Upper lobe of left lung (tissue), 6 donors: Measurements from ENCODE around the gene ACTL10. TPM values are rescaled to one million over a fixed set of nuclear protein-coding genes. Genes with fewer than 3 reads are reported as not detected.
A peak's percentile ranks its signal among the peaks of the same experiment; 100 is the strongest.

ENCODE experiments used
- ATAC-seq, 2 donors: fragments of 200-7000 bp; cut with Tn5 transposase; one replicate each; pipeline ENCODE4 v1.9.1; 2022; ENCODE audit warnings: mild to moderate bottlenecking in 2 of 2, moderate library complexity in 2 of 2; ENCODE audit not compliant: low FRiP score in 2 of 2
- DNase-seq, 2 donors: peaks; one replicate each; pipeline ENCODE4 v3.0.0-alpha.2; 2019 to 2020
- H3K27ac ChIP-seq, 4 donors: fragments of 200-600 bp; sonication (generic); one replicate each; pipeline ENCODE4 v1.5.1; 2016 to 2019
- H3K27me3 ChIP-seq, 4 donors: fragments of 200-600 bp; sonication (generic); one replicate each; pipeline ENCODE4 v1.5.1; 2017 to 2019
- H3K36me3 ChIP-seq, 4 donors: fragments of 200-600 bp; sonication (generic); one replicate each; pipeline ENCODE4 v1.5.1; 2016 to 2019
- H3K4me1 ChIP-seq, 4 donors: fragments of 200-600 bp; sonication (generic); one replicate each; pipeline ENCODE4 v1.5.1; 2018 to 2019
- H3K4me3 ChIP-seq, 4 donors: fragments of 200-600 bp; sonication (generic); one replicate each; pipeline ENCODE4 v1.5.1; 2017 to 2019; ENCODE audit warnings: mild to moderate bottlenecking in 2 of 4, moderate library complexity in 1 of 4
- H3K9me3 ChIP-seq, 4 donors: fragments of 200-600 bp; sonication (generic); one replicate each; pipeline ENCODE4 v1.5.1; 2018 to 2019
- EP300 ChIP-seq, 4 donors: sonication (generic); formaldehyde crosslinking; IDR thresholded peaks; one replicate each; pipeline ENCODE4 v1.5.1; 2017; ENCODE audit warnings: antibody characterized with exemption in 4 of 4, control low read depth in 2 of 4
- POLR2A ChIP-seq, 4 donors: fragments of 450-650 bp; IDR thresholded peaks; one replicate each; pipeline ENCODE4 v1.5.1; 2016 to 2017; ENCODE audit warnings: antibody characterized with exemption in 4 of 4, mild to moderate bottlenecking in 2 of 4
- POLR2AphosphoS5 ChIP-seq, 2 donors: sonication (generic); formaldehyde crosslinking; IDR thresholded peaks; one replicate each; pipeline ENCODE4 v1.5.1; 2017; ENCODE audit warnings: antibody characterized with exemption in 2 of 2
- WGBS, 2 donors: methylation state at CpG; one replicate each; pipeline ENCODE4 v1.1.5; 2017 to 2018; 5-methylcytosine and 5-hydroxymethylcytosine counted together
- total RNA-seq, 6 donors: library from RNA; depleted of rRNA in 4 of 6; stranded (reverse); fragments of >200 nt in 4 of 6; gene quantifications; one replicate each; pipeline versions ENCODE4 v1.1.0 to v1.2.1, GENCODE V29; 2016 to 2021
- TF ChIP-seq, protein P1 (sequence below), 6 experiments: fragments of 450-650 bp in 4 of 6; fragments of 200-600 bp in 2 of 6; sonication (generic) in 2 of 6; IDR thresholded peaks; one replicate each; pipeline ENCODE4 v1.5.1; 2016 to 2019; ENCODE audit warnings: antibody characterized with exemption in 6 of 6
- donor health status: DM: no; HTN: no; CAD: no; lungs with moderate emphysema.
- donor health status: DM: no; HTN: yes; CAD: no; lungs with severe emphysema.

ACTL10 gene
- total RNA-seq, 6 donors from 2014 or later = 1.7 to 3.8 (median 2.1) TPM; not detected in 1

DNA sequence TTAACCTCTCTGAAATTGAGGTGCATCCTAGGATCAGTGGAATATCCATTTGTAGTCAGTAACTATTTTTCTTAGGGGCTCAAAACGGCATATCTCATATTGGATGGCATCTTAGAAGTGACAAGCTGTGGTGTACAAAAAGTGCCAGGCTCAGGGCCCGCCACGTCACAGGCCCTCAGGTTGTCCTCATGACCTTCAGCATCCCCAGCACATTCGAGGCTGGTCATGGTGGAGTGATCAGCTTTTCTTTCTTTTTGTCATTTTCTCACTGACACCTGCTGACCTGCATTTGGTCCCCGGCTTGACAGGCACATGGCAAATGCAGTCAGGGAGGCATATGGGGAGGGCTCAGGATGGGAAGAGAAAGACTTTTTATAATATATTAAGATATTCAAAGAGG lies 26.5 kb downstream of the ACTL10 start:
- 82 to 83% methylated on average over 5 of the region's 5 CpGs for WGBS, 2 donors

GRCh38 chr20:33693741-33694638 lies 27.2 kb downstream of the ACTL10 start:
- peak; percentile 46 to 64 for DNase-seq
- Histone ChIP-seq H3K36me3 (no peaks in the 10 kb centered on the region), H3K4me3 (no peak overlapping the region), H3K27me3 (no peaks in the 10 kb centered on the region), H3K9me3 (no peaks in the 10 kb centered on the region), H3K4me1 (peaks cover 3 to 19% (median 12%) of the 10 kb centered on the region in 4 donors), H3K27ac (peak overlapping the region; percentile 23 to 76 (median 58))
- peak; percentile 78 to 83 for ATAC-seq
- 72 to 76% methylated on average over 16 to 17 of the region's 17 CpGs for WGBS, 2 donors
- TF ChIP-seq EP300 (IDR thresholded peaks at IDR 0.05) (no peak), POLR2AphosphoS5 (IDR thresholded peaks at IDR 0.05) (no peak), POLR2A (IDR thresholded peaks at IDR 0.05) (no peak)
- TF ChIP-seq, protein P1, sequence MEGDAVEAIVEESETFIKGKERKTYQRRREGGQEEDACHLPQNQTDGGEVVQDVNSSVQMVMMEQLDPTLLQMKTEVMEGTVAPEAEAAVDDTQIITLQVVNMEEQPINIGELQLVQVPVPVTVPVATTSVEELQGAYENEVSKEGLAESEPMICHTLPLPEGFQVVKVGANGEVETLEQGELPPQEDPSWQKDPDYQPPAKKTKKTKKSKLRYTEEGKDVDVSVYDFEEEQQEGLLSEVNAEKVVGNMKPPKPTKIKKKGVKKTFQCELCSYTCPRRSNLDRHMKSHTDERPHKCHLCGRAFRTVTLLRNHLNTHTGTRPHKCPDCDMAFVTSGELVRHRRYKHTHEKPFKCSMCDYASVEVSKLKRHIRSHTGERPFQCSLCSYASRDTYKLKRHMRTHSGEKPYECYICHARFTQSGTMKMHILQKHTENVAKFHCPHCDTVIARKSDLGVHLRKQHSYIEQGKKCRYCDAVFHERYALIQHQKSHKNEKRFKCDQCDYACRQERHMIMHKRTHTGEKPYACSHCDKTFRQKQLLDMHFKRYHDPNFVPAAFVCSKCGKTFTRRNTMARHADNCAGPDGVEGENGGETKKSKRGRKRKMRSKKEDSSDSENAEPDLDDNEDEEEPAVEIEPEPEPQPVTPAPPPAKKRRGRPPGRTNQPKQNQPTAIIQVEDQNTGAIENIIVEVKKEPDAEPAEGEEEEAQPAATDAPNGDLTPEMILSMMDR (IDR thresholded peaks at IDR 0.05) = no peak

More for the DNA sequence above, 26.5 kb downstream of the ACTL10 start:
- no peak for DNase-seq
- Histone ChIP-seq H3K4me3 (no peak overlapping the region), H3K9me3 (no peaks in the 10 kb centered on the region), H3K27me3 (no peaks in the 10 kb centered on the region), H3K27ac (peak overlapping the region in 1 of 4 donors; percentile 23), H3K36me3 (no peaks in the 10 kb centered on the region), H3K4me1 (peaks cover 3 to 23% (median 12%) of the 10 kb centered on the region in 4 donors)
- TF ChIP-seq, protein P1 (IDR thresholded peaks at IDR 0.05) = no peak
- TF ChIP-seq EP300 (IDR thresholded peaks at IDR 0.05) (no peak), POLR2AphosphoS5 (IDR thresholded peaks at IDR 0.05) (no peak), POLR2A (IDR thresholded peaks at IDR 0.05) (no peak)
- ATAC-seq = no peak

DNA sequence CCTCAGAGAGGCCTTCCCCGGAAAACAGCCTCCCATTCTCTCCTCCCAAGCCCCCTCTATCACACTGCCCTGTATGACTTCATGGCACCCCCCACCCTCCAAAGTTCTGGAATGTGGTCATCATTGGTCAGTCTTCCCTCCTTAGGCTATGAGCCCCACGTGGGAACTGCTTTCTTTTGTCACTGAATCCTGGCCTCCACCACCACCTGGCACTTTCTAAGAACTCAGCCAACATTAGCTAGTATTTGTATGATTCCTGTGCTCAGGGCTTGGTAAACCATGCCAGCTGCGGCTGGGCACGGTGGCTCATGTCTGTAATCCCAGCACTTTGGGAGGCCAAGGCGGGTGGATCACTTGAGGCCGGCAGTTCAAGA lies 27.9 kb downstream of the ACTL10 start:
- H3K27ac ChIP-seq = peak overlapping the region; percentile 23 to 76 (median 58)
- H3K27me3 ChIP-seq = no peaks in the 10 kb centered on the region
- no peaks in the 10 kb centered on the region for H3K36me3 ChIP-seq
- H3K4me3 ChIP-seq = no peak overlapping the region
- H3K9me3 ChIP-seq = no peaks in the 10 kb centered on the region
- peak in 1 of 2 donors; percentile 63 for ATAC-seq
- DNase-seq = no peak
- TF ChIP-seq POLR2A (IDR thresholded peaks at IDR 0.05) (no peak), EP300 (IDR thresholded peaks at IDR 0.05) (no peak), POLR2AphosphoS5 (IDR thresholded peaks at IDR 0.05) (no peak)
- TF ChIP-seq, protein P1 (IDR thresholded peaks at IDR 0.05) = no peak
- H3K4me1 ChIP-seq = peaks cover 3 to 15% (median 12%) of the 10 kb centered on the region in 4 donors
- WGBS, 2 donors = 72 to 74% methylated on average over 6 of the region's 6 CpGs

- H3K27me3 ChIP-seq = no peaks in the 10 kb centered on the region
- no peak for ATAC-seq
- H3K36me3 ChIP-seq = no peaks in the 10 kb centered on the region
- no peak overlapping the region for H3K4me3 ChIP-seq
- TF ChIP-seq POLR2AphosphoS5 (IDR thresholded peaks at IDR 0.05) (no peak), POLR2A (IDR thresholded peaks at IDR 0.05) (no peak), EP300 (IDR thresholded peaks at IDR 0.05) (no peak)
- TF ChIP-seq, protein P1 (IDR thresholded peaks at IDR 0.05) = no peak
- no peak for DNase-seq
- peaks cover 3 to 15% (median 12%) of the 10 kb centered on the region in 4 donors for H3K4me1 ChIP-seq
- H3K9me3 ChIP-seq = no peaks in the 10 kb centered on the region
- 81 to 85% methylated on average over 4 of the region's 4 CpGs for WGBS, 2 donors
- H3K27ac ChIP-seq = no peak overlapping the region
Observed at GRCh38 chr20:33696448-33696847, 29.7 kb downstream of the ACTL10 start.
